ENCODE results near the gene COPS8. TPM values are rescaled to one million over a fixed set of nuclear protein-coding genes. Genes with fewer than 3 reads are reported as not detected.

COPS8 gene
- total and polyA plus RNA-seq, 2 of the 8 experiments (the other 6 are each of a cell fraction or from before 2014, with no cell fraction given): 59.3 to 67.5 TPM

DNA sequence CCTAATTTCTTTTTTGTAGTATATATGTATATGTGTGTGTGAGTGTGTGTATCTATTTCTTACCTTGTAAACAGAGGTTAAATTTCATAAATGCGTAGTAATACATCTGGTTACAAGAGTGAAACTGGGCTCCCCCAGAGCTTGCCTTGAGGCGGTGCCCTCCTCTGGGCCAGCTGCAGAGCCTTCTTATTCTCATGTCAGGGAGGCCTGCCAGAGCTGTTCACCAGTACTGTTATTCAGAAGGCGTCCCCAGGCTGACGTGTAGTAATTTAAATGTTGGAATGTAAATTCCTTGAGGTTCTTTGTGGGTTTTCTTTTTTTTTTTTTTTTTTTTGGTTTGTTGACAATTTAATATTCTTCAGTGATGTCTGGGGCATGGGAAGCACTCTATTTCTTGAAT is 11.2 kb downstream of the COPS8 start:
- Histone ChIP-seq H2BK20ac (ENCODE audit: low read length) (no peak overlapping the region), H3K23ac (ENCODE audit: insufficient read length) (no peak overlapping the region), H3K4me3 (ENCODE audit: extremely low read depth in 1 of 4, insufficient read depth in 2 of 4, low read depth in 3 of 4, low read length in 4 of 4) (no peak overlapping the region), H4K8ac (ENCODE audit: extremely low read depth, insufficient read depth, low read length) (no peak overlapping the region), H3K56ac (replicated peaks; ENCODE audit: insufficient read length, low read depth, low read length) (no peak overlapping the region), H3K27me3 (replicated peaks in 1 of 4; ENCODE audit: control insufficient read depth in 3 of 4, extremely low read depth in 1 of 4, insufficient read depth in 3 of 4, low read length in 3 of 4) (no peaks in the 10 kb centered on the region), H4K20me1 (replicated peaks in 1 of 2; ENCODE audit: control insufficient read depth in 1 of 2, insufficient read depth in 2 of 2, low read length in 2 of 2) (no peaks in the 10 kb centered on the region), H3K4me2 (ENCODE audit: insufficient read depth in 1 of 2, low read depth in 2 of 2, low read length in 2 of 2) (no peak overlapping the region), H2AK5ac (ENCODE audit: low read depth, low read length) (no peak overlapping the region), H3K9me3 (ENCODE audit: insufficient read depth in 2 of 2, low read depth in 1 of 2, low read length in 1 of 2) (no peaks in the 10 kb centered on the region), H2BK15ac (ENCODE audit: low read length) (no peak overlapping the region), H2AFZ (ENCODE audit: low read length) (no peak overlapping the region), H4K91ac (replicated peaks; ENCODE audit: insufficient read length, low read length) (no peak overlapping the region), H3K18ac (ENCODE audit: extremely low read depth, low read length) (no peak overlapping the region), H2BK120ac (replicated peaks; ENCODE audit: low read depth, low read length) (no peak overlapping the region), H3K14ac (ENCODE audit: insufficient read length) (no peak overlapping the region), H3K79me1 (ENCODE audit: low read depth, low read length) (peaks cover under 1% of the 10 kb centered on the region; the same call in 1 of the 2 replicates), H3K36me3 (ENCODE audit: control insufficient read depth in 2 of 4, insufficient read depth in 4 of 4, low read length in 3 of 4) (peaks cover 9 to 50% (median 32%) of the 10 kb centered on the region in 4 experiments), H2BK5ac (ENCODE audit: low read depth, low read length) (no peak overlapping the region), H3K4ac (replicated peaks; ENCODE audit: insufficient read length, low read depth, low read length) (no peak overlapping the region), H3K79me2 (ENCODE audit: control insufficient read depth in 1 of 2, insufficient read depth in 2 of 2, low read length in 2 of 2) (peaks cover 0 to 20% of the 10 kb centered on the region in 2 experiments; a peak in 2 of 4 replicates), H3K4me1 (replicated peaks in 1 of 4; ENCODE audit: control insufficient read depth in 3 of 4, insufficient read depth in 4 of 4, low read length in 3 of 4) (no peaks in the 10 kb centered on the region; a peak in 1 of 7 replicates), H3K23me2 (ENCODE audit: low read depth, low read length) (no peaks in the 10 kb centered on the region), H3K27ac (ENCODE audit: low read depth, low read length) (no peak overlapping the region), H3K9ac (replicated peaks in 1 of 4; ENCODE audit: extremely low read depth in 1 of 4, low read depth in 3 of 4, low read length in 3 of 4) (no peak overlapping the region), H2BK12ac (ENCODE audit: low read depth, low read length) (no peak overlapping the region), H4K5ac (ENCODE audit: insufficient read length, low read depth, low read length) (no peak overlapping the region)
- TF ChIP-seq KDM4A (IDR thresholded peaks at IDR 0.05; ENCODE audit: low read depth, low read length, severe bottlenecking) (no peak), POLR2A (IDR thresholded peaks at IDR 0.05; ENCODE audit: control extremely low read depth in 1 of 2, low read depth in 2 of 2, low read length in 2 of 2) (no peak), POLR2AphosphoS5 (IDR thresholded peaks at IDR 0.05; ENCODE audit: low read depth, low read length) (no peak), CHD2 (IDR thresholded peaks at IDR 0.05; ENCODE audit: low read length) (no peak), CBX8 (IDR thresholded peaks at IDR 0.05; ENCODE audit: borderline replicate concordance, low read depth, low read length) (no peak), YY1 (IDR thresholded peaks at IDR 0.05; ENCODE audit: low read depth, low read length) (no peak), ZNF274 (IDR thresholded peaks at IDR 0.05; ENCODE audit: borderline replicate concordance, extremely low read depth, low read length) (no peak)
- TF ChIP-seq, protein P1, sequence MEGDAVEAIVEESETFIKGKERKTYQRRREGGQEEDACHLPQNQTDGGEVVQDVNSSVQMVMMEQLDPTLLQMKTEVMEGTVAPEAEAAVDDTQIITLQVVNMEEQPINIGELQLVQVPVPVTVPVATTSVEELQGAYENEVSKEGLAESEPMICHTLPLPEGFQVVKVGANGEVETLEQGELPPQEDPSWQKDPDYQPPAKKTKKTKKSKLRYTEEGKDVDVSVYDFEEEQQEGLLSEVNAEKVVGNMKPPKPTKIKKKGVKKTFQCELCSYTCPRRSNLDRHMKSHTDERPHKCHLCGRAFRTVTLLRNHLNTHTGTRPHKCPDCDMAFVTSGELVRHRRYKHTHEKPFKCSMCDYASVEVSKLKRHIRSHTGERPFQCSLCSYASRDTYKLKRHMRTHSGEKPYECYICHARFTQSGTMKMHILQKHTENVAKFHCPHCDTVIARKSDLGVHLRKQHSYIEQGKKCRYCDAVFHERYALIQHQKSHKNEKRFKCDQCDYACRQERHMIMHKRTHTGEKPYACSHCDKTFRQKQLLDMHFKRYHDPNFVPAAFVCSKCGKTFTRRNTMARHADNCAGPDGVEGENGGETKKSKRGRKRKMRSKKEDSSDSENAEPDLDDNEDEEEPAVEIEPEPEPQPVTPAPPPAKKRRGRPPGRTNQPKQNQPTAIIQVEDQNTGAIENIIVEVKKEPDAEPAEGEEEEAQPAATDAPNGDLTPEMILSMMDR (IDR thresholded peaks at IDR 0.05; ENCODE audit: control extremely low read depth in 1 of 3, insufficient read depth in 1 of 3, low read depth in 1 of 3, low read length in 3 of 3): no peak
- CTCF ChIA-PET (ENCODE audit: partially characterized antibody): interaction anchor here (1.0 to 1.8 kb wide), 2 partner anchors 324 to 760 kb away, joined by 3 to 4 read pairs; no protein-coding TSS in a partner anchor
- no peak for DNase-seq (ENCODE audit: low read depth in 1 of 2, low spot score in 2 of 2)
- no peak for FAIRE-seq
- POLR2A ChIA-PET (ENCODE audit: partially characterized antibody): interaction anchor here (2.6 kb wide), 1 partner anchor 11 kb away, joined by 15 read pairs; the partner anchor contains the start of gene COPS8
- WGBS, 2 experiments (ENCODE audit: extremely low coverage in 1 of 2, insufficient coverage in 1 of 2, insufficient read length in 1 of 2, insufficient replicate concordance in 2 of 2, low coverage in 1 of 2, low lambda C conversion rate in 2 of 2, missing lambda C conversion rate in 1 of 2): 87% methylated on average over 4 of the region's 4 CpGs; no CpG with 5 or more reads in 1 of the 2 experiments

Measured in H1 (cell line).